HG03460 (cell line): ENCODE results near the gene HOXA13.

Experiments
- ATAC-seq: cut with Tn5 transposase; IDR thresholded peaks from one replicate; pipeline ENCODE4 v1.9.1; 2021; ENCODE audit not compliant: unreplicated experiment

Gene HOXA13

DNA sequence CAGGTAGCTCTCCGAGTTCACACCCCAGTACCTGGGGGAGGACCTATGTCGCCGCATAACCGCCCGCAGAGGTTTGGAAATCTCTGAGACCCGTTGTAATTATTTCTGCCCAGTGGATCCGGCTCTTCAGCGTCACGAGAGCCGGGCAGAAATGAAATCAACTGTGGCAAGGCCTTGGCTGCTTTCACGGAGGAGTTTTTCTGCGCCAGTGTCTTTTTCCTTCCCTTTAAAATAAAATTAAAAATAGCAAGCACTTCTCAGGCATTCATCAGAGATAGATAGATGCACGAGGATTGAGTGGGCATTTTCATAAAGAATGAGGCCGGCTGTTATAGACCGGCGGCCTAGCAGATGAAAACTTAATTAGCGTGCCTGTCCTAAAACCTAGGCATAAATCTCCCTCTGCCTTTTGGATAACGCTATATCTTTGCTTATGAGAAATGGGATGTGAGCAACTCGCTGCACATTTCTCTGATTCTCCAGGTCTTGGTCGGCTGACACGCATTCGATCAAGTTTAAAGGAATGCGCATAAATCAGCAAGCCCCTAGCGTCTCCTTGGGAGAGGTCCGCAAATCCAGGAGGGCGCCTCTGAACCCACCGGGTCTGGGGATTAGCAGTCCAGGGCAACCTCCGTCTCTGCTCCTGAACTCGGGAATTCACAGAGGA is 6.4 kb downstream of the HOXA13 start:
- no peak for ATAC-seq

- ATAC-seq = no peak
Observed at GRCh38 chr7:27192546-27193334, 7.2 kb downstream of the HOXA13 start.

DNA sequence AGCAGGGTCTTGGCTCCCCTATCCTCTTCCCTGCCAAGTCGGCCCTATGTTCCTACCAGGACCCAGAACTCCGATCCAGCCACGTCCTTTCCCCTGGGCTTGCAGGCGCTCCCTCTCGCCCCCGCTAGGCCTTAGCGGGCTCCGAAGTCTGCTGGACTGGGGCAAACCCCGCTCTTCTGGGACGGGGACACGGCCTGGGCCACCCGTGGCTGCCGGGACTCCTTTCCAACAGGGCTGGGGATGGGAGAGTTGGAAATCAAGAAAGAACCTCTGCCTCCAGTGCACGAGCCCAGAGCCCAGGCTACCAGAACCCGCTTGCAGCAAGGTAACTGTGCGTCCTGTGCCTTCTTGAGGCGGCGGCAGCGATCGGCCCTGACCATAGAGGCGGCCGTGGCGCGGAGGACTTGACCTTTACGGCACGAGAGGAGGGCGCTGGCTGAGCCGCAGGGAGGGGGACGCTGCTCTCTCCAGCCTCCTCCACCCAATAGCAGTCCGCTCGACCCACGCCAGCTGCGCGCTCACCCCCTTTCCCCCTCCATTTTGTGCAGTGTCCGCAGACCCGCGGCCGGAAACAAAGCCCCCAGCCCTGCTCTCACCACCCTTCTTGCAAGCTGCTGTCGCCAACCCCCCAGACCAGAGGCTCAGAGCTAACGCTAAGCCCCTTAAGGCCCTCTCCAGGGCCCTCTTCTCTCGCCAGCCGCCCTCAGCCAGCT is 7.9 kb downstream of the HOXA13 start:
- no peak for ATAC-seq

- no peak for ATAC-seq
Observed at GRCh38 chr7:27191161-27191731, 8.6 kb downstream of the HOXA13 start.

DNA sequence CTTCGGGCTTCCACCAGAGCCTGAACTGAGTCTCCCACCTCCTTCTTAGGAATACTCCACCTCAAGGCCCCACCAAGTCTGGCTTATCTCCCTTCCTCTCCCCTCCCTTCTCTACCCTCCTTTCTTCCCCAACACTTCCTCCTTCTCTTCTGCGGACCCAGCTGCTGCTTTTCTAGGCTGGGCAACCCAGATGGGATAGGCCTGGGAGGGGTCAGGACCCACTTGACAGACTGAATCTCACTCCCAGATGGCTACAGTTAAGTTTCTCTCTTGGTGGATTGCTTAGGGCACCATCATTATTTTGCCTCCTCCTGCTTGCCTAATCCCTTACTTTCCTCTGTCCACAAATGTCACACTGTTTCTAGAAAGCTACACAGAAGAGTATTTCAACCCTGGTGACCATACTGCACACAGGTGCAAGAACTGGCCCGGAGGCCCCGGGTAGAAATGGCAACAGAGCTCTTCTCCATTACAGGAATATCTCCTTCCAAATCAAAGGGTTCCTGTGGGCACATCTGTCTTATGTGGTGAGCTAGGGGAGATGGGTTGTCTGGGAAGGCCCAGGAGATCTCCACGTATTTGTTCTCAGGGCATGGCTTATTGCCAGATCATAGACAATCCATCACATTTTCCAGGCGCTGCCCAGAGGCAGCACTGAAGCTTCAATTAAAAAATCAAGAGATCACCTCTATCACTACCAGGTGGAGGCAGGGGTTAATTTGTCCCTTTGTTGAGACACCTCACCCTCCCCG is 9.7 kb downstream of the HOXA13 start:
- ATAC-seq = no peak

DNA sequence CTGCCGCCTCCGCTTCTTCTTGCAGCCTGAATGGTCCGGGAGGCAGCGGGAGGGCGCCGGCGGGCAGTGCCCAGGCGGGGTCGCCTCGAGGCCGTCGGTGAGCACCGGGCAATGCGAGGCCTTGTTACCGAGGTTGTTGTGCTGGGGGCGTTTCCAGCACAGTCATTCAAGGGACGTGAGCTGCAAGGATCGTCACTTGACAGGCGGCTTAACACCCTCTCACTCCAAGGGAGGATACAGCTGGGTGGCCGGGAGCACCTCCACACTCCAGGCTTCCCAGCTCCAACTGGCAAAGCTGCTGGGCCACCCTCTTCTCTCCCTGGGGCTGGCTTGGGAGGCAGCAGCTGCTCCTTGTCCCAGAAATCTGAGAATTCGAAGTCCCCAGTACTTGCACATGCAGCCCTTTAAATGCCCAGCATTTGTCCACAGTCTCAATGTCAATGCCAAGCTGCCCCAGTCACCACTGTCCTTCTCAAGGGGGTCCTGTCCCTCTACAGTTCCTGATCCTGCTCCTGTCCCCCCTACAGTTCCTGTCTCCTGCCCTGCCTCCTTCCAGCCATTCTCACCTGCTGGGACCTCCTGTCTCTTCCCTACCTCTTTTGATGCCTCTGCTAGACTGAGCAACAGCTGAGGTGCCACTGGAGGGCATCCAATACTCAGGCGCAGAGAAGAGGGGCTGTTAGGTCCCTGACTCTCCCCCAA is 10.4 kb downstream of the HOXA13 start:
- ATAC-seq = no peak

DNA sequence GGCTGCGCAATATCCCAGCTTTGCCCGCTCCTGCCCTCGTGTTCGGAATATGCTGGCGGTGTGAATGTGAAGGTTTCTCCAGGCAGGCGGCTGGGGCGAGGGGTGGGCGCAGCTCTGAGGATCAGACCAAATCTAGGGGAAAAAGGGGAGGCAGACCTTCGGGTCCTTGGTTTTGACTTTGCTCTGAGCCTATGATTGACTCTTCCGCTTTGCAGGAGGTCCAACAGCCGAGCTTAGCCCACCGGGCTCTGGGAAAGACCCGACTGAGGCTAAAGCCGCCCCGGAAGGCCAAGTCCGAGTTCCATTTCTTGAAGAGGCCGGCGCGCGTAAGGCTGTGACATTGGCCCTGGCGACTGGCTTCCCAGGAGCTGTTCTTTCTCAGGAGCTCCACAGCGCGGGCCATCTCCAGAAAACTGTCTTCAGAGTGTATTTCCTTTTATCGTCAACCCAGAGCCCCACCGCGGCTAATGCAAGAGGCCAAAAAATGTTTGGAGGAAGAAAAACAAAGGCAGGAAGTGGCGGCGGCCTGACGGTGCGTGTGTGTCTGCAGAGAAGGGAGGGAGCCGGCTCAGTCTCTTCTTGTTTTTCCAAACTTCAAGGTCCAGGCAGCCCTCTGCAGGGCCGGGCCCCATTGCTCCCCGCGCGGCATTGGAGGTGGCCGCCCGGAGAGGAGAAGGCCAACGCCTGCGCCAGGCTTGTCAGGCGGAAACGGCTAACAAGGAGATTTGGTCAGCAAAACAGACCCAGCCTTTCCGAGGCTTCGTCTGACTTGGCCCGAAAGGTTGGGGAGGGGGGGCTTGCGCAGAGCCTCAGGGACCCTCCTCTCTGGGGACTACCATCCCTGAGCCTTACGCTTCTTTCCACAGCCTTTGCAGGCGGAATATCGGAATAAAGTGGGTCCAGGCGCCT is 11.3 kb downstream of the HOXA13 start:
- ATAC-seq = no peak

- ATAC-seq = no peak
Observed at GRCh38 chr7:27187475-27188385, 12.2 kb downstream of the HOXA13 start.

DNA sequence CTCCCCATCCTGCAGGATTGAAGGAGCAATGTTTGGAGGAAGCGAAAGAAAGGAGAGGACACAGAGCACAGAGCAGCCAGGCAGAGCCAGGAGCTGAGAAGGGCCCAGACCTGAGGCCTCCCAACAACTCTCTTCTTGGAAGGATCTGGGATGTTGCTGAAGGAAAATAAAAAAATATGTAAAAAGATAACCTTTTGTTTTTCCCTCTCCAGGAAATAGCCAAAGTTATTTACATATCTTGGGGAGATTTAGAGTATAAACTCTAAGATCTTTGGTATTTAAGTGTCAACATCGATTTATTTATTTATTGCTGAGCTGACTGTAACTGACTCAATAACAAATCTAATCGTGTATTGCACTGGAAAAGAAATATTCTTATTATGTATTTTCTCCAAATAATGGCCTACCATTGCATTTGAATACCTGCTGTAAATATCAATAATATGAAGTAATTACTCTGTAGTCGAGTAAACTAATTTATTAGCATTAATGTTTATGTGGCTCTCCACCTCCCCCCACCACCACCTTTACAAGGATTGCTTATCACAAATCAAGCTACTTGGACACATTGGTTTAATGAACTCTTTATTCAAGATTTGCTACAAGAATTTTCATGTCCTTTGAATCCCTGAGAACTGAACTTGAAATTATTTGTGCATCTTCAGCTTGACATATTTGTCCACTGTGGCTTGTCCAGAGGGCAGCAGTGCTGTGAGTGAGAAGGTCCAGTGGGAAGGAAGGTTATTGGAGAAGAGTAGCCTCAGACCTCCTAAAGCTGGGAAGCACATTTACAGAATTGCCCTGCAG is 13.0 kb downstream of the HOXA13 start:
- no peak for ATAC-seq

DNA sequence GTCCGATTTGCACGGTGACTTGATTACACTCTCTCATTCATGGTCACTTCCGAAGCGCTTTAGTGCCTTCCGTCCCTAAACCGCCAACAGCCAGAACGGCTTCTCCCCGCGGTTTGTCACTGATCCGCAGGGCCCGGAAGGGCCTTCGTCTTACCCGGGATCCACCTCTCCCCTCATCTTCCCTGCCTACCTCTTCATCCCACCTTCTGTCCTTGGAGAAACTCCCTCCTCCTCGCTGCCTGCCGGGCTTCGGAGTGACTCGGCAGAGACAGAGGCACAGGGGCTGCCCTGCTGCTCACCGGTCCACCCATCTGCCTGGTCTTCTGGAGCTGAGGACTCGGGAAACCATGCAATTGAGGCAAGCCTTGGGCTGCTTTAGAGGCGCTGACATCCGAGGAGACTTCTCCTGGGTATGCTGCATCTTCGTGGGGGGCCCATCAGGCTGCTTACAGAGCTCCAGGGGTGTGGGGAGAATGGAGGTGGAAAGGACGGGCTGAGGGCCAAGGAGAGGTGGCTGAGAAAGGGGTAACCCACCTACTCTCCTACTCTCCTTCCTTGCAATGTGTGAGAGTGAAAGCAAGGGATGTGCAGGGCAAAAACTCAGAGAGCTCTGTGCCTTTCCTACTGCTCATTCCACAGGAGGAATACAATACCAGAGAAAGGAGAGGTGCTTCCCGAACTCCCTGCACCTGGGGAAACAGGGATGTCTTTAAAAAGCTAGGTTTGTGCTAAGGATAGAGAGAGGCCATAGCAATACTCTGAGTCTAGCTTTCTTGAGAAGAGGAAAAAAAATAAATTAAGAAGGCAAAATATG is 13.8 kb downstream of the HOXA13 start:
- no peak for ATAC-seq

DNA sequence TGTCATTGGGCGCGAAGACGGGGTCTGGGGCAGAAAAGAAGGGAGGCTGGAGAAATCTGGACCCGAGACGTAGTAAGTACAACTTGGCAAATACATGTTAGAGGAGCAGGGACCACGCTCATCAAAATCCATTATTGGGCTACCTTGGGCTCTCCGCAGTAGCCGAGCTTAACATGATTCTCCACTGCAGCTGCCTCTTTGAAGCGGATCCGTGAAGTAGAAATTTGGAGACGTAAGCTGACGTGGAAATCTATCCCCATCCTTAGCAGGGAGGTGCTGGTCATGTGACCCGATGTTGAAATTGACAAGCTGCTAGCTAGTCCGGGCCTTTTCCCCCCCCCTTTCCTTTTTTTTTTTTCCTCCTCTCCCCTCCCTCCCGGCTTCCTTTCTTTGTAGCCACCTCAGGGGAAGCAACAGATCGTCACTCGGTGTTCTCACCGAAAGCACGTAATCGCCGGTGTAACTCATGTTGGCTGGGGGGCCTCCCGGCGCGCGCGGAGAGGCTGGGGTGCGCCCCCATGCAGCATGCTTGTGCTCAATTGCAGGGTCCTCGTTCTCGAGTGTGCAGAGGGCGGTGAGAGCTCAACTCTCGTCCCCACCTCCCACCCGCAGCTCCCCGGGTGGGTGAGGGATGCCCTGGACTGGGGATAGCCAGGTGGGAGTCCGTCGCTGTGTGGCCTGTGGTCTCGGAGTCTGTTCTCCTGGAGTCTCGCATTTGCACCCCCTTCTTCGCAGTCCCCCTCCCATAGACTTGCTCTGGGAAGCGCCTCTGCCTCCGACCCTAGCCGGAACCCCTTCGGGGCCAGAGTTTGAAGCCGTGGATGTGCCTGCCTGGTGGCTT is 14.7 kb downstream of the HOXA13 start, which contains the start of gene HOXA11:
HOXA11 (minus strand) TSS at position 220 of the 841 bp plus-strand sequence; CDS start at position 132, 88 bp downstream.
- no peak for ATAC-seq

GRCh38 chr7:27184337-27185012 is 15.4 kb downstream of the HOXA13 start:
- no peak for ATAC-seq

GRCh38 chr7:27183682-27184336 is 16.1 kb downstream of the HOXA13 start:
- no peak for ATAC-seq

- no peak for ATAC-seq
Observed at GRCh38 chr7:27182861-27183681, 16.8 kb downstream of the HOXA13 start.
